Measurements from ENCODE around the gene P3H2.

DNA sequence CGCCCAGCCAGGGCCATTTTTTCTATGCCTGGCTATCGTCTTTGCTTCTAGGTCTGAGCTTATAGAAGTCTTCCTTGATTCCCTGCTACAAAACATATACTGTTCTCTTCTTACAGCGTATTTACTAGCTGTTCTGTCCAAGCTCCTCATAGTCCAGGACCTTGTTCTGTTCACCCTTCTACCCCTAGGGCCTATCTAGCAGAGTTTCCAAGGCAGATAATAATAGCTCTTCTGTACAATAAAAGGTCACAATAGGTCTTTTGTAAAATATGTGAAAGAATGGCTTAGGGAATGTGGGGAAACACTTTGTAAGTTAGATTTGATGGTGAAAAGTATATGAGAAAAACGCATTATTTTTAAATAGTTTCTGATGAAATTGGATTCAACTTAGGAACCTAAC is 158.2 kb downstream of the P3H2 start:
- TF ChIP-seq, protein P1, sequence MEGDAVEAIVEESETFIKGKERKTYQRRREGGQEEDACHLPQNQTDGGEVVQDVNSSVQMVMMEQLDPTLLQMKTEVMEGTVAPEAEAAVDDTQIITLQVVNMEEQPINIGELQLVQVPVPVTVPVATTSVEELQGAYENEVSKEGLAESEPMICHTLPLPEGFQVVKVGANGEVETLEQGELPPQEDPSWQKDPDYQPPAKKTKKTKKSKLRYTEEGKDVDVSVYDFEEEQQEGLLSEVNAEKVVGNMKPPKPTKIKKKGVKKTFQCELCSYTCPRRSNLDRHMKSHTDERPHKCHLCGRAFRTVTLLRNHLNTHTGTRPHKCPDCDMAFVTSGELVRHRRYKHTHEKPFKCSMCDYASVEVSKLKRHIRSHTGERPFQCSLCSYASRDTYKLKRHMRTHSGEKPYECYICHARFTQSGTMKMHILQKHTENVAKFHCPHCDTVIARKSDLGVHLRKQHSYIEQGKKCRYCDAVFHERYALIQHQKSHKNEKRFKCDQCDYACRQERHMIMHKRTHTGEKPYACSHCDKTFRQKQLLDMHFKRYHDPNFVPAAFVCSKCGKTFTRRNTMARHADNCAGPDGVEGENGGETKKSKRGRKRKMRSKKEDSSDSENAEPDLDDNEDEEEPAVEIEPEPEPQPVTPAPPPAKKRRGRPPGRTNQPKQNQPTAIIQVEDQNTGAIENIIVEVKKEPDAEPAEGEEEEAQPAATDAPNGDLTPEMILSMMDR (IDR thresholded peaks at IDR 0.05; ENCODE audit: low read depth, low read length), result no peak
- TF ChIP-seq POLR2A (IDR thresholded peaks at IDR 0.05; ENCODE audit: extremely low read depth, insufficient read length), result no peak
- TF ChIP-seq, protein P2, sequence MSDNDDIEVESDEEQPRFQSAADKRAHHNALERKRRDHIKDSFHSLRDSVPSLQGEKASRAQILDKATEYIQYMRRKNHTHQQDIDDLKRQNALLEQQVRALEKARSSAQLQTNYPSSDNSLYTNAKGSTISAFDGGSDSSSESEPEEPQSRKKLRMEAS (IDR thresholded peaks at IDR 0.05; ENCODE audit: low read depth, low read length), result no peak
- TF ChIP-seq MYC (IDR thresholded peaks at IDR 0.05; ENCODE audit: low read depth, low read length), result no peak

Data from NB4 (cell line).